ENCODE measurements around the gene PRORP. TPM values are rescaled to one million over a fixed set of nuclear protein-coding genes. Genes with fewer than 3 reads are reported as not detected.

PRORP gene
- total and polyA plus RNA-seq, 9 of the 15 experiments (the other 6 are each of a cell fraction or from before 2014, with no cell fraction given), result 21.9 to 48.7 (median 36.5) TPM

DNA sequence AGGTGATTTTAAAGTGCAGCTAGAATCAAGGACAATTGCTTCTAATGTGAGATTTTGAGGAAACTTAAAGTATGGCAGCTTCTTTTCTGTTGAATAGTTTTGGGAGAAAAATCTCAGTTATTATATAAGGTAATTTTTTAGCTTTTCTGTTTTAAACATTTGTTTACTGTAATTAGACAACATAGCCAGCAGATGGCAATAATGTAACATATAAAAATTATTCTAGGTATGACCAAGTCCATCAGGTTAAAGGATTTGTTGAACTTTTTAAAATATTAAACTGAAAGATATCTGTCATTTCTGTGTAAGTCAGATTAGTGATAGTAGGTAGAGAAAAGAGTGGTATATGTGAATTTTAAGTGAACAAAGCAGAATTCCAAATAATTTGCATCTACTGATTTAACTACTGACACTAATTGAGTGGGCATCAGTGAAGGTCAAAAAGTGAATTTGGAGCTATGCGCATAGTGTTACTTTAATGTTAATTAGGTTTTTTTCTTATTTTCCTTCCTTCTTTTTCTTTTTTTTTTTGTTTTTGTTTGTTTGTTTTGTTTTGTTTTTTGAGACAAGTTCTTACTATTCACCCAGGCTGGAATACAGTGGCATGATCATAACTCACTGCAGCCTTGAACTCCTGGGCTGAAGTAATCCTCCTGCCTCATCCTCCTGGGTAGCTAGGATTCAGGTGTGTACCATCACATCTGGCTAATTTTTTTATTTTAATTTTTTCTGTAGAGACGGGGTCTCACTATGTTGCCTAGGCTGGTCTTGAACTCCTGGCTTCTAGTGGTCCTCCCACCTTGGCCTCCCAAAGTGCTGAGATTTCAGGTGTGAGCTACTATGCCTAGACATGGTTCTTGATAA lies 18.6 kb downstream of the PRORP start (continued):
- TF ChIP-seq RAD21 (CRISPR knock-in tag; conservative IDR thresholded peaks at IDR 0.05 in 1 of 2, IDR thresholded peaks at IDR 0.05 in 1 of 2) (peak; percentile 62 to 63), SNIP1 (IDR thresholded peaks at IDR 0.05; ENCODE audit: low read depth) (no peak)

DNA sequence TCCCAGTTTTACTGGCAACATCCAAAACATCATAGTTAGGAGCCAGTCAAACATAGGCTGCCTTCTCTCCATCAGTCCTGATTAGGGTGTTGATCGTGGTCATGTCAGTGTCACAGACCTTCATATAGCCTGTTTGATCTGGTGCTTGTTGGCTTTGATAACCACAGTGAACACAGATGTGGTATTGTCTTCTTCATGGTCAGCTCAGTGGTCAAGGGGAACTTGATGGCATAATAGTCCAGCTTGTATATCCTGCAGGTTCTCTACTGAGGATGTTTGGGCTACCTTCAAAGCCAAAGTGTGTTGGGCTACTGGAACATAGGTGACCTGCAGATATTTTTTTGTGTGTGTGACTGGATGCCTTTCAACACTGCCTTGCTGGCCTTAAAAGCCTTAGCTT lies 21.7 kb downstream of the PRORP start:
- H3K4me2 ChIP-seq (ENCODE audit: insufficient read depth, low read length), result no peak overlapping the region

More for the DNA sequence above, 21.7 kb downstream of the PRORP start:
- no peaks in the 10 kb centered on the region for H3K9me3 ChIP-seq (replicated peaks; ENCODE audit: control insufficient read depth, insufficient read depth, low read depth, low read length)
- DNase-seq (ENCODE audit: extremely low read depth in 1 of 4, low spot score in 3 of 4), result no peak
- CTCF ChIA-PET (ENCODE audit: low intra/inter-chr PET ratio), result interaction anchor here (0.5 kb wide), 1 partner anchor 281 kb away, joined by 6 read pairs; no protein-coding TSS in a partner anchor
- H3K9ac ChIP-seq (ENCODE audit: insufficient read depth in 1 of 2, low read depth in 2 of 2, low read length in 2 of 2), result no peak overlapping the region
- WGBS (ENCODE audit: insufficient coverage, low coverage, missing lambda C conversion rate), result 89% methylated on average over 1 of the region's 1 CpG
- TF ChIP-seq NFRKB (IDR thresholded peaks at IDR 0.05; ENCODE audit: low read depth) (no peak), RBM25 (IDR thresholded peaks at IDR 0.05; ENCODE audit: low read depth, low read length, severe bottlenecking) (no peak), ZNF707 (CRISPR knock-in tag; conservative IDR thresholded peaks at IDR 0.05) (no peak)
- POLR2A ChIA-PET, result interaction anchor here (0.6 kb wide), 1 partner anchor 260 kb away, joined by 3 read pairs; no protein-coding TSS in a partner anchor
- no peaks in the 10 kb centered on the region for H3K9me1 ChIP-seq (ENCODE audit: control insufficient read depth, insufficient read depth, low read length)
- intact Hi-C loops (cut with micrococcal nuclease) (loop anchor here (5.0 kb wide), 2 partner anchors 83 to 543 kb away; no protein-coding TSS in a partner anchor), in situ Hi-C loops (cut with MboI) (loop anchor here (5.0 to 10.0 kb wide), 2 partner anchors 268 to 541 kb away; no protein-coding TSS in a partner anchor)
- H3K27me3 ChIP-seq (ENCODE audit: control insufficient read depth in 2 of 2, insufficient read depth in 2 of 2, low read length in 2 of 2), result no peaks in the 10 kb centered on the region
- no peaks in the 10 kb centered on the region for H3K4me1 ChIP-seq (replicated peaks in 1 of 2; ENCODE audit: control insufficient read depth in 2 of 2, insufficient read depth in 2 of 2, low read length in 2 of 2)
- H3K4me3 ChIP-seq, result no peak overlapping the region
- H3K27ac ChIP-seq (ENCODE audit: extremely low read depth, low read depth, low read length), result no peak overlapping the region
- H2AFZ ChIP-seq (ENCODE audit: low read depth, low read length), result no peak overlapping the region
- peaks cover 2% of the 10 kb centered on the region; the same call in 2 of the 3 replicates for H3K79me2 ChIP-seq (ENCODE audit: control insufficient read depth, insufficient read depth, low read length)
- no TSS peak for BruUV-seq (replicated peaks)
- no peak for FAIRE-seq
- no peak for ATAC-seq
- peaks cover 16% of the 10 kb centered on the region; the same call in 2 of the 3 replicates for H3K36me3 ChIP-seq (ENCODE audit: control insufficient read depth, insufficient read depth, low read length)
- H4K20me1 ChIP-seq (replicated peaks; ENCODE audit: control insufficient read depth, insufficient read depth, low read length), result no peaks in the 10 kb centered on the region
